ENCODE data around the gene ST7. TPM values are rescaled to one million over a fixed set of nuclear protein-coding genes. Genes with fewer than 3 reads are reported as not detected.

The ST7 gene
- total and polyA plus RNA-seq, 2 of the 13 experiments (the other 11 are each of a cell fraction or from before 2014, with no cell fraction given): 17.3 to 23.5 TPM

DNA sequence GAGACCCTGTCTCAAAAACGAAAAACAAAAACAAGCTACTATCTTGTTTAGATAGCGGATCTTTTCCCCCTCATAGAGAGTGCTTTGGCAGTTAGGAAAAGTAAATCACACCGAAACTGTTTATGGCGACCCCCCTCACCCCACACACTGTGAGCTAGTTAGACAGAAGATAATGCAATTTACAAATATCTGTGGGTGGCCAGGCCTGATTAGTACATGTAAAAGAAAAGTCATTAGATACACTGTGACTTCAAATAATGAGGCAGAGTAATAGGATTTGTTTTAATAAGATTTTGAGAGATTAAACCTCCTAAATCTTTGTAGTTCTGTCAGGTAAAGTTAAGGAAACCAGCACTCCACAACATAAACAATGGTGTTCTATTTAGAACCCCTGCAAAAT, 121.1 kb downstream of the ST7 start:
- no peak for DNase-seq (ENCODE audit: low spot score)
- in situ Hi-C loops (cut with HindIII; ENCODE audit: extremely low pct_ligation_motif_present, low pct_unique_long_range_greater_than_20kb): no loop called here
- Histone ChIP-seq H3K4me3 (replicated peaks in 1 of 3; ENCODE audit: insufficient read depth in 1 of 3, low read depth in 2 of 3, low read length in 3 of 3) (no peak overlapping the region), H4K20me1 (ENCODE audit: insufficient read depth, low read length) (no peaks in the 10 kb centered on the region; the same call in 1 of the 2 replicates), H2AFZ (ENCODE audit: low read length) (no peak overlapping the region), H3K79me2 (ENCODE audit: insufficient read depth, low read length) (peaks cover 3% of the 10 kb centered on the region), H3K9ac (ENCODE audit: insufficient read depth, low read depth, low read length) (no peak overlapping the region), H3K4me1 (ENCODE audit: insufficient read depth, low read length) (peaks cover 34% of the 10 kb centered on the region), H3K36me3 (replicated peaks in 1 of 2; ENCODE audit: control insufficient read depth in 1 of 2, insufficient read depth in 2 of 2, low read length in 2 of 2) (no peaks in the 10 kb centered on the region), H3K27me3 (ENCODE audit: control insufficient read depth in 1 of 2, insufficient read depth in 2 of 2, low read length in 2 of 2) (no peaks in the 10 kb centered on the region), H3K4me2 (ENCODE audit: low read depth, low read length) (no peak overlapping the region), H3K27ac (ENCODE audit: extremely low read length, insufficient read depth, low read length) (no peak overlapping the region), H3K9me3 (ENCODE audit: low read length) (peaks cover 8% of the 10 kb centered on the region)
- WGBS (ENCODE audit: low lambda C conversion rate): 94% methylated on average over 4 of the region's 4 CpGs
- no peak for ATAC-seq
- BruUV-seq (replicated peaks): no TSS peak
- ChIA-PET POLR2A (no interaction called here), CTCF (ENCODE audit: low intra/inter-chr PET ratio, low total read pairs) (no interaction called here)
- TF ChIP-seq, protein P1, sequence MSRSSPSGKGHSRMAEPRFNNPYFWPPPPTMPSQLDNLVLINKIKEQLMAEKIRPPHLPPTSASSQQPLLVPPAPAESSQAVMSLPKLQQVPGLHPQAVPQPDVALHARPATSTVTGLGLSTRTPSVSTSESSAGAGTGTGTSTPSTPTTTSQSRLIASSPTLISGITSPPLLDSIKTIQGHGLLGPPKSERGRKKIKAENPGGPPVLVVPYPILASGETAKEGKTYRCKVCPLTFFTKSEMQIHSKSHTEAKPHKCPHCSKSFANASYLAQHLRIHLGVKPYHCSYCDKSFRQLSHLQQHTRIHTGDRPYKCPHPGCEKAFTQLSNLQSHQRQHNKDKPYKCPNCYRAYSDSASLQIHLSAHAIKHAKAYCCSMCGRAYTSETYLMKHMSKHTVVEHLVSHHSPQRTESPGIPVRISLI (CRISPR knock-in tag; IDR thresholded peaks at IDR 0.05; ENCODE audit: borderline replicate concordance): no peak
- TF ChIP-seq ZFAT (CRISPR knock-in tag; conservative IDR thresholded peaks at IDR 0.05): no peak
- no peak for FAIRE-seq
- intact Hi-C loops (cut with micrococcal nuclease; ENCODE audit: unreplicated experiment): no loop called here

DNA sequence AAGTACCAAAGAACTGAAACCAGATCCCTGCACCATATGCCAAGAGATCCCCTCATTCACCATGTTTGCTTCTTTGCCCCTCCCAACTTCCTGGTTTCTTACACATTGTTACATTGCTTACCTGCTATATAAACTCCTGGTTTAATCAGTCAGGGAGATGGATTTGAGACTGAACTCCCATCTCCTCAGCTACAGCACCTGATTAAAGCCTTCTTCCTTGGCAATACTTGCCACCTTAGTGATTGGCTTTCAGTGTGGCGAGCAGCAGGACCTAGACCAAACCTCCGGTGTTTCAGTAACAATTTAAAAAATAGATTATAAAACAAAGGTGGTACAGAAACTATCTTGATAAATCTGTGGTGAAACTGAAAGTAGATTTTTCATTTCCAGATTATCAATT, 122.6 kb downstream of the ST7 start:
- Histone ChIP-seq H3K9me3 (ENCODE audit: low read length) (peaks cover 8% of the 10 kb centered on the region), H3K9ac (ENCODE audit: insufficient read depth, low read depth, low read length) (no peak overlapping the region), H3K27ac (ENCODE audit: extremely low read length, insufficient read depth, low read length) (no peak overlapping the region), H3K27me3 (ENCODE audit: control insufficient read depth in 1 of 2, insufficient read depth in 2 of 2, low read length in 2 of 2) (no peaks in the 10 kb centered on the region), H4K20me1 (ENCODE audit: insufficient read depth, low read length) (no peaks in the 10 kb centered on the region; the same call in 1 of the 2 replicates), H3K79me2 (ENCODE audit: insufficient read depth, low read length) (peaks cover 3% of the 10 kb centered on the region), H3K4me3 (replicated peaks in 1 of 3; ENCODE audit: insufficient read depth in 1 of 3, low read depth in 2 of 3, low read length in 3 of 3) (peak overlapping the region in 1 of 3 experiments; percentile 31; a peak in 1 of 6 replicates), H3K36me3 (replicated peaks in 1 of 2; ENCODE audit: control insufficient read depth in 1 of 2, insufficient read depth in 2 of 2, low read length in 2 of 2) (no peaks in the 10 kb centered on the region), H3K4me1 (ENCODE audit: insufficient read depth, low read length) (peaks cover 24% of the 10 kb centered on the region), H3K4me2 (ENCODE audit: low read depth, low read length) (peak overlapping the region; percentile 84), H2AFZ (ENCODE audit: low read length) (no peak overlapping the region)
- 100% methylated on average over 2 of the region's 2 CpGs for WGBS (ENCODE audit: low lambda C conversion rate)
- BruUV-seq (replicated peaks): no TSS peak
- DNase-seq (ENCODE audit: low spot score) (no peak), FAIRE-seq (no peak), ATAC-seq (no peak)
- ChIA-PET POLR2A (no interaction called here), CTCF (ENCODE audit: low intra/inter-chr PET ratio, low total read pairs) (no interaction called here)
- in situ Hi-C loops (cut with HindIII; ENCODE audit: extremely low pct_ligation_motif_present, low pct_unique_long_range_greater_than_20kb): no loop called here
- intact Hi-C loops (cut with micrococcal nuclease; ENCODE audit: unreplicated experiment): no loop called here
- TF ChIP-seq ZFP36L2 (CRISPR knock-in tag; IDR thresholded peaks at IDR 0.05) (no peak), ZNF124 (CRISPR knock-in tag; IDR thresholded peaks at IDR 0.05) (peak; percentile 97)
